Stimulated activated CD4-positive, alpha-beta T cell treated with anti-CD3 and anti-CD28 coated beads, Interleukin-15, amount 100 ng/mL, for 1 hour (primary cell): Measurements from ENCODE around the gene CHST11.
"Not testable (repeated sequence)": the region's sequence is repeated elsewhere in the genome, so short reads cannot be mapped to it uniquely, and the experiment has no call there.

ENCODE experiments used
- DNase-seq, 2 donors: peaks; one replicate each; pipeline ENCODE4 v3.0.0-alpha.2; 2020; ENCODE audit warnings: low read depth in 1 of 2, low spot score in 1 of 2

Gene CHST11

DNA sequence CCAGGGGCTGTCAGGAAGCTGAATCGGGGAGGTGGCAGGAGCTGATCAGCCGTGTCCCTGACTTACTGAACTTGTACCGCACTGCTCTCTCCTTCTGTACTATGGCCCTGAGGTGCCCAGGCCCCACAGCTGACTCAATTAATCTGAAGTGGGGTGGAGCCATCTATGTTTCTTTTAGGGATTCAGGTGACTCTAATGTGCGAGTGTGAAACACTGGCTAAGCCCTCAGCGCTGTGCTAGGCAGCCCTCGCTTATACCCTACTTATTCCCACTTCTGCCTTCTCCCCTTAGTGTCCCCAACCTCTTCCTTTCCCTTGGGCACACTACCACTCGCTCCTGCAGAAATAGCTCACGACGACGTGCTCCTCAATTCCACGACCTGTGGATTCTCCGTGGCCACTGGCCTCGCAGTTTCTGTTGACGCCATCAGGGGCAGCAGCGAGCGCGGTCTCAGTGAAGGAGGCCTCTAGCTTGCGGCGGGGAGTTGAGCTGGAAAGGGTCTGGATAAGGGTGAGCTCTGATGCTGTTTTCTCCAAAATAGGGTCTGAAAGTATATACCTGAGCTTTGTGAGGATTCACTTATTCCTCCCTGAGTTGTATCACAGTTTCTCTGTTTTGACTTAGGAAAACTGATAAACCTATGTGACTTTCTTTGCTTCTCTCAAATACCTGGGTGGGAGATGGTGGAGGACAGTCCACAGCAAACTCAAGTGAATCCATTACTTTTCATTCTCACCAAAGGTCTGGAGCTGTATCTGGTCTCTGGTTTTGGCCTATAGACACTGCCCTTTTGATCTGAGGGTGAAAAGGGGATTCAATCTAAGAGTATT, 333.8 kb downstream of the CHST11 start:
- peak in 1 of 2 donors; percentile 32 for DNase-seq

DNA sequence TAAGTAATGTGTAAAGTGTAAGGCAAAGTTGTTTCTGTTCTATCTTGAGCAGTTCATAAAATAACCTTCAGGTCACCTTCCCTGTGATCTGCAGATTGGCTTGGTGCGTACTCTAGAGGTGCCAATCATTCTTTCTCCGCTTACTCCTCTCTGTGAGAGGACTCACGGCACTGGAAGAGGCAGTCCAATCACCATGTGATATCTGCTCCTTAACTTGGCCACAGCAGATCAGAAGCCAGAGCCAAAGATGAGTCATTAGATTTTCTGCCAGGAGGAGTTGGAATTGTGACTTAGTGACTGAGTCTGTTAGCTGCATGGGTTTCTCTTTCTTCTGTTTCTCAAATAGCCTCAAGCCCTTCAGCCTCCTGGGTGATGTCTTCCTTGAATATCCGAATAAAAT, 335.8 kb downstream of the CHST11 start:
- DNase-seq: no peak

DNA sequence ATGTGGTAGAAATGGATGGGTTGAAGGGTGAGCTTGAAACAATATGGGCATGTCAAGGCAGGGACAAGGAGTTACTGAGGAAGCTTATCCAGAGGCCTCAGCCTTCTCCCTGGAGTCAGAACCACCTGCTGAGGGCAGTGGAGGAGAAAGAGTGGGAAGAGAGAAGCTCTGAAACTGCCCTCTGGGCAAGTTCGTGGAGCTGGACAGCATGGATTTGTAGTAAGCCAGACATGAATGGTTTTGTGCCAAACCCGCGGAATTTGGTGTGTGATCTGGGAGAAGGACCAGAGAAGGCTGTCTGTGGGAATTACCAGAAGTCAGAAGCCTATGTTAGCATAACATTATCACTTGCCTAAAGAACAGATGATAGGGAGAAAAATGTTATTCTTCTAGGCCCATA, 336.5 kb downstream of the CHST11 start:
- no peak for DNase-seq

DNA sequence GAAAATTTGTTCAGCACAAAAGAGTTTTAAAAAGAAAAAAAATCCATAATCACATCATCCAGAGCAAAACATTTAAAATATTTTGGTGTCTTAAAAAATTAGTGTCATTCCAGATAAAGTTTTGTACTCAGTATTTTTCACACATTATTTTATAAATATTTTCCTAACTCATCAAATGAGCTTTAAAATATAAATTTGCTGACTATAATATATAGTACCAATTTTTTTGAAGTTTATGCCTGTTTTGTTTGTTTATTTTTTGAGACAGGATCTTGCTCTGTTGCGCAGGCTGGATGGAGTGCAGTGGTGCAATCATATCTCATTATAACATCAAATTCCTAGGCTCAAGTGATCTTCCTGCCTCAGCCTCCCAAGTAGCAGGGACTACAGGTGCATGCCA, 337.2 kb downstream of the CHST11 start:
- no peak for DNase-seq

DNA sequence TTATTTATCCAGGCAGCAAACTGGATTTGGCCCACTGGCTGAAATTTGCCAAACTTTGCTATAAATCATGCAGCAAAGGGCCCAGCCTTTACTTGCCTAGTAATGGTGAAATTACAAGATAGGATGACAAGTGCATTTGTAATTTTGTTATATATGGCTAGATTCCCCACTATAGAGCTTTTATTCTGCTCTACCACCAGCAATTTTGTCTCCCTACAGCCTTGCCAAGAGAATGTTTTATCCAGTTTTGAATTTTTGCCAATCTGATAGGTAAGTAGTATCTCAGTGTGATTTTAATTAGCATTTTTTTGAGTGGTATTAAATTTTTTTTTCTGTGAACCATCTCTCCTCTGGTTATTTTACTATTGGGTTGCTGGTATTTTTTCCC, 339.7 kb downstream of the CHST11 start:
- no peak for DNase-seq

DNA sequence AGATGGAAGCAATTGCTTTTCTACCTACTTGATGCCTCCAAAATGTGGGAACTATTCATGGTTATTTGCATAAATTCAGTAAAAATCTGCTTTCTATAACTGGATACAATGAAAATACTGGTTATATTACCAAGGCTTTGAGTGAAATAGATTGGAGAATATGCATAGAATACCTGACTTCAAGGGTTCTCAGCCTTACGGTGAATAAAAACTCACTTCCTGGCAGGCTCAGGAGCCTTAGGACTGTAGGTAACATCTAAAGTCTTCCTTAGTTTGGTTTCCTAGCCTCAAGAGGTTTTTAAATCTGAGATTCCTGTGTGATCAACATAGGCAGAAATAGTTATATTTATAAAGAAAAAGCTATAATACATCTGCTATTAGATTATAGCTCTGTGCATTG, 342.7 kb downstream of the CHST11 start:
- DNase-seq: no peak

DNA sequence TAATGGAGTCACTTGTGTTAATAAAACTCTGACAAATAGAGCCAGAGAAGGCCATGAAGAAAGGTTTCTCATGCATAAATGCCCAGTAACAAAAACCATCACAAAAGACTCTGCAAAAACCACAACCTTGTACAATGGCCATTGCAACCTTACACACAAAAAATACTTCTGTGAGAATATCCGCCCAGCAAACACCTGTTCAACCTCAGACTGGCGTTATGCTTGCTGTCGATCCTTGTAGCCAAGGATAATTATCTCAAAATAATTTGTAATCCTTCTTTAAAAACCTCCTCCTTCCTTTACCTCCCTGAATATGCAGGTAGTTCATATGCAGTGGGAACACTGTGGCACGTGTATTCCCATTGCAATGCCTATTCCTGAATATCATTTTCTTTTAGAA, 344.3 kb downstream of the CHST11 start:
- DNase-seq: no peak

DNA sequence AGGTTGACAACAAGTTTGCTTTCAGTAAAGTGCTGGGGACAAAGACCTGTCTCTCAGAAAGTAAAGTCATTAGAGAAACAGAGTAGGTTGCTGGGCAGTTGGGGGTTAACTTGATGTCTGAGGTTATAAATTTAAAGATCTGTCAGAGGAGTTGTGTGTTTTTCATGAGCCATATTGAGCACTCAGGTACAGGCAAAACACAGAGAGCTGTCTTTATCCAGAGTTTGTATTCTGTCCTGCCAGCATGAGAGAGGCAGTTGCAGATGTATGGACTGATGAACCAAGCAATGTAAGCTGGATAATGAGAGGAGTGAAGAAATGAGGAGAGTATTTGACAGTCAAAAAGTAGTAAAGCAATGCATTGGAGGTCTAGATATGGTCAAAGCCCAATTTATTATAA, 344.7 kb downstream of the CHST11 start:
- DNase-seq: no peak

DNA sequence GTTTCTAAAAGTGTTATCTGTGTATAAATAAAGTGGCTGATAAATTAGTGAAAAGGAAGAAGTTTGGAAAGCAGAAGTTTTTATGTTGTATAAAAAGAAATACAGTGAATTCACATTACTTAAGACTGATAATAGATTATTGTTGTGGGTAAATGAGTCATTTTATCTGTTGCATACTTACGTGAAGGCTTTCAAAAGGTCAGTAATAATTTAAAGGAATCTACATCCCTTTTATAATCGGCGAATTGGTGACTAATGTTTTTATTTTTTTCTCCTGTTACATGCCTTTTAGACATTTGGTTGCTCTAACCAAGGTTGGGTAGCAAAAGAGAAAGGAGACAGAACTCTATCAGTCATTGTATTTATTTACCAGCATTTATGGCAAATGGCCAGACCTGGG, 345.5 kb downstream of the CHST11 start:
- DNase-seq: no peak

DNA sequence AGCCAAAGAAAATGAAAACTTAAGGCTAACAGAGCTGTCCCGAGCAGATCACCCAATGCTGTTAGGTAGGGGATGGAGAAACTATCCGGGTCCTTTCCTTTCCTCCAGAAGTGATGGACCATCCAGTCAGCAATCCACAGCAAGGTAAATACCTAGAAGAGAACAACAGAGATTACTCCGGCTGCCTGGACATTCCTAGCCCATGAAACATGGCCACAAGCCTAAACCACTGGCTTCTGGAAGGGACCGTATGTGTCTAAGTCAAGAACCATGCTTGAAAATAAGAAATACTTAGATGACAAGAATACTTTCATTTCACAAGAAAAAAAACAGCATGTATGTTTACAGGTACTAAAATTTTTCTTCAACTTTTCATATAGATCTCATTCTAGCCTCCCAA, 348.4 kb downstream of the CHST11 start:
- DNase-seq: no peak

DNA sequence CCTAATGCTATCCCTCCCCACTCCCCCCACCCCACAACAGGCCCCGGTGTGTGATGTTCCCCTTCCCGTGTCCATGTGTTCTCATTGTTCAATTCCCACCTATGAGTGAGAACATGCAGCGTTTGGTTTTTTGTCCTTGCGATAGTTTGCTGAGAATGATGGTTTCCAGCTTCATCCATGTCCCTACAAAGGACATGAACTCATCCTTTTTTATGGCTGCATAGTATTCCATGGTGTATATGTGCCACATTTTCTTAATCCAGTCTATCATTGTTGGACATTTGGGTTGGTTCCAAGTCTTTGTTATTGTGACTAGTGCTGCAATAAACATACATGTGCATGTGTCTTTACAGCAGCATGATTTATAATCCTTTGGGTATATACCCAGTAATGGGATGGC, 349.4 kb downstream of the CHST11 start:
- DNase-seq: not testable (repeated sequence)

DNA sequence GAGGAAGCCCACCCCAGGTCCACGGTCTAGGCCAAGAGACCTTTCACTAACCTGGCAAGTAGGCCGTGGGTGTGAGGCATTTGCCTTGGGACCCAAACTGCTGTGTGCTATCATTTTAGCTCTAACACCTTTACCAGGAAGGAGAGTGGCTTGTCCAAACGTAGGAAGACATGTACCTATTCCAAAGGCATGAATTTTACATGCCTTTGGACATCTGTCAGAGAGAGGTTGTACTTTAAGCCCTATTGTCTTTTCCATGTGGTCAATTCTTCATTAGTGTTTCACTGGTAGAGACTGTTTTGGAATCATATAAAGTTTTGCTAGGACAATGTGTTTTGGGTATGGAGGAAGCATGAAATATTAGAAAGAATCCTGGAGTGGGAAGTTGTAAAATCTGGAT, 352.5 kb downstream of the CHST11 start:
- no peak for DNase-seq

DNA sequence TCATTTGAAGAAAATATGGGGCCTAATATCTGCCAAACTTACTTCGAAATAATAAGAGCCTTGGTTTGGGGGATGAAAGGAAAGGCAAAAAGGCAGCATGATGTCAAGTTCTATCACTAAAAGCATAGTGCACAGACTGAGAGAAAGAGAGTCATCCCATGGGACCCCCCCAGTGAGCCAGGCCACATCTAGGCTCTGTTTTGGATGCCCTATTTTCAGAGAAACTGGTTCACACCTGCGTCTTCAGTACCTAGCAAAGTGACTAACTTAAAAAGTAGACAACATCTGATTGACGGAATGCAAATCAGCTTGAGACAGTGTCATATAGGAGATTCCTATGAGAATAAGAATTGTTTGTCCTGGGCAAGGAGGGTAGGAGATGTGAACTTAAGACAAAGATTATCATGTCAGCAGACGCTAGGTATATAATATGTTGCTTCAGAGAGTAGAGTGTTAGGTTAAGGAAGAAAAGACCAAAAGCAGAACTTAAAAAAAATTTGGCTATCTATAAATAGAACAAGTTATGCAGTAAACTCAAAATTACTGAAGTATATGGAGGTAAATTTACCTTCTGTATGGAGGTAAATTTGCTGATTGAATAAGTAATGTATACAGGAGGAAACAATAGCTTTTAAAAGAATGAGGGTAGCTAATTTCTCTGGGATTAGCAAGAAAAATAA, 353.1 kb downstream of the CHST11 start:
- no peak for DNase-seq
